ENCODE results near the gene PTCHD4.
"Not testable (repeated sequence)": the region's sequence is repeated elsewhere in the genome, so short reads cannot be mapped to it uniquely, and the experiment has no call there.

PTCHD4 gene

DNA sequence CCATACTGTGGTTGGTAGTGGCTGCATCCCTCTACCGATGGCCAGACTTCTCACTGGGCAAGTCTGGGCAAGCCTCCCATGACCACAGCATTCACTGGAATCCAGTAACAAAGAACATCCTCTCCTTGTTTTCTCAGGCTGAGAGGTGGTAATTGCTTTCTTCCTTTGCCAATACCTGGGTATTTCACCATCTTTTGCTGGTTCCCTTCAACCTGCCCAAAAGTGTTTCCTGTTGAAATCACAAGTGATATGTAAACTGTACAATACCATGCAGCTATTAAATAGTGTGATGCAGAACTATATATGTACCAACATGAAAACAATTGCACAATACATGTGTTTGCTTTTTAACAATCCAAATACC lies at the start of gene PTCHD4:
Gene PTCHD4, minus strand, starts transcription at position 55 of the 364 bp plus-strand sequence. CDS start 42,240 bp downstream, outside the sequence.
- Mint-ChIP-seq H3K36me3 (no peaks in the 10 kb centered on the region), H3K27me3 (no peaks in the 10 kb centered on the region), H3K4me1 (no peaks in the 10 kb centered on the region), H3K9me3 (no peaks in the 10 kb centered on the region), H3K4me3 (no peak within 1 kb of the TSS), H3K27ac (no peak within 1 kb of the TSS)
- CTCF ChIA-PET: no interaction called here
- no peak for DNase-seq

DNA sequence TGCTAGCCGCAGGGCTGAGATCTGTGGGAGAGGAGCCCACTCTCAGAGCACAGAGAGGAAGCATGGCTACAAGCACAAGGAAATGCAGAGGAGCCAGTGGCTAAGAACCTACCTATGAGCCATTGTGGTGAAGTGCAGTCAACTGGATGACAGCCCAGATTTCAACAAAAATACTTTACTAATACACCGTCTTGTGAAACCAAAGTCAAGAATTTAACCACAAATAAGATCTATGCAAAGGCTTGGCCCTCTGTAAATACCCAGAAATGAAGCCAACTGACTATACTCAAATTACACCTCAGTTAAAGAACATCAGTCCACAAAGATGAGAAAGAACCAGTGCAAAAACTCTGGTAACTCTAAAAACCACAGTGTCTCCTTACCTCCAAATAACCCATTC lies 40.1 kb upstream of the PTCHD4 start:
- DNase-seq: no peak
- CTCF ChIA-PET: no interaction called here
- Mint-ChIP-seq H3K9me3 (peaks cover 17% of the 10 kb centered on the region), H3K4me1 (no peaks in the 10 kb centered on the region), H3K27me3 (no peaks in the 10 kb centered on the region), H3K4me3 (no peak overlapping the region), H3K36me3 (no peaks in the 10 kb centered on the region), H3K27ac (no peak overlapping the region)

DNA sequence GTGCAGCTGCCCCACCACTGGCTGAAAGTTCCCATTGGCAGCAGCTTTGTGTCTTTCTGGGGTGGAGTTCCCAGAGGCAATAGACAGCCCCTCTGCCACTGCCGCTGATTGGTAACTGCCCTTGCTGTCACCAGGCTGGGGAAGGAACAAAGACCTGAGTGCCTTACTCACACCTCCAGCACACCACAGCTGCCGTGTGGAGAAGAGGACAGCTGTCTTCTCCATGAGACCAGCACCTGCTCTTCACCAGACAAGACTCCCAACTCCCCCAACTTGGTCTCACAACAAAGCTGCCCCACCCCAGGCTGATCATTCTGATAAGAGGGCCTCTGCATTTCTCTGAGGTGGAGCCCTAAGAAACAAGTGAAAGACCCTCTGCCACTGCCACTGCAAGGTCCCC lies 39.7 kb upstream of the PTCHD4 start:
- H3K4me1 Mint-ChIP-seq: no peaks in the 10 kb centered on the region
- no peak overlapping the region for H3K27ac Mint-ChIP-seq
- no peak overlapping the region for H3K4me3 Mint-ChIP-seq
- DNase-seq: no peak
- no peaks in the 10 kb centered on the region for H3K27me3 Mint-ChIP-seq
- no peaks in the 10 kb centered on the region for H3K36me3 Mint-ChIP-seq
- peaks cover 17% of the 10 kb centered on the region for H3K9me3 Mint-ChIP-seq
- CTCF ChIA-PET: no interaction called here

DNA sequence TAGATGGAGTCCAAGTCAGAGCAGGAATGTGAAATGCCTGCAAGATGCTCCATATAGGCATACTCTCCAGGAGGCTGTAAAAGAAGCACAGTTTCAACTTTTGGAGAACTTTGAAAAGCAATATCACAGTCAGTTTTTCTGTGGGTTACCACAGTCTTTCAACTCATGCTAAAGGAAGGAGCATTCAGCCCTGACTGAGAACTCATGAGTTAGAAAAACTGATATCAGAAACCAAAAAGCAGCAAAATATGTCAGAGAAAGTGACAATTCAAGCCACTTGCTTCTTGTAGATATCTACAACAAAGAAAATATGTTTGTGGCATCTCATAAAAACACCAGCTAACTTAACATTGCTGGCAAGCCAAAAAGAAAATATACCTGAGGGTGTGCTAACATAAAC lies 36.1 kb upstream of the PTCHD4 start:
- DNase-seq: no peak
- CTCF ChIA-PET: no interaction called here
- Mint-ChIP-seq H3K36me3 (no peaks in the 10 kb centered on the region), H3K9me3 (peaks cover 10% of the 10 kb centered on the region), H3K27ac (no peak overlapping the region), H3K27me3 (no peaks in the 10 kb centered on the region), H3K4me1 (no peaks in the 10 kb centered on the region), H3K4me3 (no peak overlapping the region)

DNA sequence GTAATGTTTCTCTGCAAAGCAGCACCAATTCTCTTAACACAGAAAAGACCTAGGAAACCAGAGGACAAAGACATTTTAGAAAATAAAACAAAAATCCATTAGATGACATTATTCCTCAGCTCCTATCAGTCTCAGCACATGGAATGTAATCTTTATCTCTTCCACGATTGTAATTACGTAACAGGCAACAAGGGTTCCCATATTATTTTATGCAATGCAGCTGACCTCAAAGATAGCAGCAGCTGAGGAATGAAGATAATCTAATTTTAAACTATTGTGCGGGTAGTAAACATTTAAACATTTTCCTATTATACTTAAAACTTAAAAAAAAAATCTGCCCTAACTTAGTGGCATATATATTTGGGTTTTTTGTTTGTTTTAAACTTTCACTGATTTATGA lies 33.0 kb upstream of the PTCHD4 start:
- no peak for DNase-seq
- Mint-ChIP-seq H3K4me1 (no peaks in the 10 kb centered on the region), H3K9me3 (peaks cover 3% of the 10 kb centered on the region), H3K27ac (no peak overlapping the region), H3K4me3 (no peak overlapping the region), H3K36me3 (no peaks in the 10 kb centered on the region), H3K27me3 (no peaks in the 10 kb centered on the region)
- CTCF ChIA-PET: no interaction called here

DNA sequence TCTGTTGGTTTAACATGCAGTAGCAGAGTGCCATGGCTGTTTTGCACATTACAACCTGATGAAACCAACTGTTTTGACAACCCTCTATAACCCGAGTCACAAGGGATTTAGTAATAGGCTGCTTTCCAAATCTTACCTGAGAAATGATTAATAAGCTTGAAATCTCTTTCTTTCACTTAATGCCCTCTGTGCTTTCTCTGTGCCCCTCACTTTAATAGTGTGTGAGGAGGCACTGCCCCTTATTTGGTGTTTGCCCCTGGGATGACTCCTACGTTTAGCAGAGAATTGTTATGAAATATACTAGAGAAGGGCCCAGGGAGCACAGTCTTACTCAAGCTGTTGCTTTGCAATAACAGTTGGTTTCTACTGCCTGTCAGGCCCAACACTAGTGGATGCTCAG lies 31.0 kb upstream of the PTCHD4 start:
- H3K9me3 Mint-ChIP-seq: no peaks in the 10 kb centered on the region
- H3K27me3 Mint-ChIP-seq: no peaks in the 10 kb centered on the region
- no peaks in the 10 kb centered on the region for H3K4me1 Mint-ChIP-seq
- no peaks in the 10 kb centered on the region for H3K36me3 Mint-ChIP-seq
- H3K4me3 Mint-ChIP-seq: no peak overlapping the region
- CTCF ChIA-PET: no interaction called here
- H3K27ac Mint-ChIP-seq: no peak overlapping the region
- DNase-seq: no peak

DNA sequence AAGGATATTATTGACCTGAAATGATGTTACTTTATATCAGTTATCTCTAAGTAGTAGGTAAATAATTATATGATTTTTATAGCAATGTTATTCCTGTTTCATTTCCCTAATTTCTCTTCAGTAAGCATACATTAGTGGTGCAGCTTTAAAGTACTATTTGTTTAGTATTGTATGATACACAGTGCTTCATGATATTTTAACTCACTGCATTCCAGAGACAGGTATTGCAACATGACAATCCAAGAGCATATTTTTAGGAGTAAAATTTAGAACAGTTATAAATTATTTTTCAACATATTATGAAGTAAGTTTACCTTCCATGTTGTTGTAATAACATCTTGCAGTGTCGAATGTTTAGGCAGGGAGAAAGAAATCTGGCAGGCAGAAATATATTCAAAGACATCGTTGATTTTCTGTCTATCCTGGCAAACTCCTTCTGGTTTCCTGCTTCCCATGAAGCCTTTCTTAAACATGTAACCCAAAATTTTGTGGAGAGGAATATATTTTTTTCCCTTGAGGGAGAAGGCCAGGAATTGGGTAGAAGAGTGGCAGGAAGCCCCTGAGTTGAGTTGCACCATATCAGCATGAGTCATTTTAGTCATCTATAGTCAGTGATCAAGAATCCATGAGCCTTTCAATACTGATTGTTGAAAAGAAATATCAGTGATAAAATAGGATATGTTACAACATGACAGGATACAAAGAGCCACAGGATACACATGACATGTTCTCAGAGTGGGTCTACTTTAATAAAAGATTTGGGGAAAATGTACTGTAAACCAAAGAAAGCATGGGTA lies 29.0 kb upstream of the PTCHD4 start:
- H3K9me3 Mint-ChIP-seq: no peaks in the 10 kb centered on the region
- H3K27ac Mint-ChIP-seq: no peak overlapping the region
- H3K4me1 Mint-ChIP-seq: no peaks in the 10 kb centered on the region
- H3K36me3 Mint-ChIP-seq: no peaks in the 10 kb centered on the region
- DNase-seq: no peak
- H3K27me3 Mint-ChIP-seq: no peaks in the 10 kb centered on the region
- CTCF ChIA-PET: no interaction called here
- no peak overlapping the region for H3K4me3 Mint-ChIP-seq

DNA sequence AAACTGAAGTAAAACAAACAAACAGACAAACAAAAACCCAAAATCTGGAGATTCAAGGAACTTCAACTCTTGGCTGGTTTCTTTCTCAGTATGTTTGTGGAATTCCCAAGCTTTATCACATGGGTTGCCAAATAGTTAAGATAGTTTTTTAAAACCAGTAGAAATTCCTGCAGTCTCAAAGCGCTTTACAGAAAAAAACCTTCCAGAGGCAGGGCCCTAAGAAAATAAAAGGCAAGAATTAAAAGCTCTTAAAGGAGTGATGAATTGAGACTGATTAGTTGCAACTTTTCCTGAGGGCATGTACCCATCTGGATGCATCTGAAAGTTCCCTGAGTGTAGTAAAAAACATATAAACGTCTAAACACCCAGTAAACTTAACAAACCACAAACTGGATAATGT lies 25.9 kb upstream of the PTCHD4 start:
- no peak overlapping the region for H3K4me3 Mint-ChIP-seq
- no peak overlapping the region for H3K27ac Mint-ChIP-seq
- no peaks in the 10 kb centered on the region for H3K27me3 Mint-ChIP-seq
- H3K9me3 Mint-ChIP-seq: no peaks in the 10 kb centered on the region
- no peaks in the 10 kb centered on the region for H3K4me1 Mint-ChIP-seq
- DNase-seq: no peak
- CTCF ChIA-PET: no interaction called here
- H3K36me3 Mint-ChIP-seq: no peaks in the 10 kb centered on the region

DNA sequence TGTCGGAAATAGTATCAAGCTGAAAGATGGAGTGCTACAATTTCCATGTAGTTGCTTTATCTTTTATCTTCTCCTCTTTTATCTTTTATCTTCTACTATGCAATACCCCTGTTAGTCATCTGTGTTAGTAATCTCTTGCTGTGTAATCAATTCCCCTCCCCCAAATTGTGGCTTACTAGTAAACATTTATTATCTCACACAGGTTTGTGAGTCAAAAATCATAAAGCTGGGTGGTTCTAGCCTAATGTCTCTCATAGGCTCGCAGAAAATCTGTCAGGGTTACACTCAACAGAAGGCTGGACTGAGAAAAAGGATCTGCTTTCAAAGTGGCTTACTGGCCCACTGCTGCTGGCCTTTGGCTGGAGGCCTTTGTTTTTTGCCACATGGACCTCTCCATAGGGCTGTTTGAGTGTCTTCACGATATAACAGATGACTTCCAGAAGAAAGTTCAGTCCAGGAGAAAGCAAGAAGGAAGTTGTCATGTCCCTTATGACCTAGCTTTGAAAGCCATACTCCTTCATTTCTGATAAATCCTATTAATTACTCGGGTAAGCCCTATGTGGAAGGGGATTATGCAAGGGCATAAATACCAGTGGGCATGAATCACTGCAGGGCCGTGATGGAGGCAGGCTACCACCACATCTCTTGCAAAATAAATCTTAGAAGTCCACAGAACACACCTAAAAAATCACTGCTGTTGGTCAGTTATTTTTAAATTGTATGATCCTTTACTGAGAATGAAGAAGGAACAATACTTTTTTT lies 24.5 kb upstream of the PTCHD4 start:
- DNase-seq: no peak
- no peaks in the 10 kb centered on the region for H3K4me1 Mint-ChIP-seq
- no peaks in the 10 kb centered on the region for H3K27me3 Mint-ChIP-seq
- H3K4me3 Mint-ChIP-seq: no peak overlapping the region
- H3K27ac Mint-ChIP-seq: no peak overlapping the region
- no peaks in the 10 kb centered on the region for H3K36me3 Mint-ChIP-seq
- CTCF ChIA-PET: no interaction called here
- H3K9me3 Mint-ChIP-seq: no peaks in the 10 kb centered on the region

DNA sequence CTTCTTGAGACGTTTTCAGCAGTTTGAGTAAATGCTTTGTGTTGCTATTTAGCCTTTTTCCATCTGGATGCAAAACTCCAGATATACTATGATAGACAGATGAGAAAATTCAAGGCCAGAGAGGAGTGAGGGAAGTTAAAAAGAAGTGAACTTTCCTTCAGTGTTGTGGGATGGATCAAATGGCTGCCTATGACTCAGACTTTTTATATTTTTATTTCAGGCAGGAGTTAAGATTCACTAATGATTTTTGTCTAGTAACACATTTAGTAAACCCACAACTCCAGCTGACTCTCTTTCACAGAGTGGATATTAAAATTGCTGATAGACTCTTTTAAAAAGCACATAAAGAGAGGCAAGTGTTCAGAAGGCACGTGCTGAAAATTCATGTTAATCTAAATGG lies 23.2 kb upstream of the PTCHD4 start:
- CTCF ChIA-PET: no interaction called here
- H3K4me3 Mint-ChIP-seq: no peak overlapping the region
- H3K9me3 Mint-ChIP-seq: no peaks in the 10 kb centered on the region
- no peak overlapping the region for H3K27ac Mint-ChIP-seq
- H3K4me1 Mint-ChIP-seq: no peaks in the 10 kb centered on the region
- H3K36me3 Mint-ChIP-seq: no peaks in the 10 kb centered on the region
- no peak for DNase-seq
- no peaks in the 10 kb centered on the region for H3K27me3 Mint-ChIP-seq

DNA sequence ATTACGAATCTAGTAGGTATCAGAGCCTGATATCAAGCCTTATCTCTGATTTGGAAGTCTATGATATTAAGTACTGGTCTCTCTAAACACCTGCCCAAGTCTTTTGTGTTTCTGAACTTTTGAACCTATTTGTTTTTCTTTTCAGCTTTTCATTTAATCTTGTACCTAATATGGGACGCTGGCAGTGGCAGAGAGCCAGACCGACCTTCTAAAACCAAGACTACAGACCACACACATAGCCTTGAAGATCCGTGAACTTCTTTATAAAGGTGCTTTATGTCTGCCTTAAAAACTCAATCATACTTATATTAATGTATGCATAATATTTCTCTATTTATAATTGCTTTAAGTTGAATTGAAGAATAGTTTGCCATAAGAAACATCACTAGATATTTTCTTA lies 12.6 kb upstream of the PTCHD4 start:
- DNase-seq: no peak
- Mint-ChIP-seq H3K36me3 (no peaks in the 10 kb centered on the region), H3K27ac (no peak overlapping the region), H3K4me1 (no peaks in the 10 kb centered on the region), H3K4me3 (no peak overlapping the region), H3K9me3 (no peaks in the 10 kb centered on the region), H3K27me3 (no peaks in the 10 kb centered on the region)
- CTCF ChIA-PET: no interaction called here

DNA sequence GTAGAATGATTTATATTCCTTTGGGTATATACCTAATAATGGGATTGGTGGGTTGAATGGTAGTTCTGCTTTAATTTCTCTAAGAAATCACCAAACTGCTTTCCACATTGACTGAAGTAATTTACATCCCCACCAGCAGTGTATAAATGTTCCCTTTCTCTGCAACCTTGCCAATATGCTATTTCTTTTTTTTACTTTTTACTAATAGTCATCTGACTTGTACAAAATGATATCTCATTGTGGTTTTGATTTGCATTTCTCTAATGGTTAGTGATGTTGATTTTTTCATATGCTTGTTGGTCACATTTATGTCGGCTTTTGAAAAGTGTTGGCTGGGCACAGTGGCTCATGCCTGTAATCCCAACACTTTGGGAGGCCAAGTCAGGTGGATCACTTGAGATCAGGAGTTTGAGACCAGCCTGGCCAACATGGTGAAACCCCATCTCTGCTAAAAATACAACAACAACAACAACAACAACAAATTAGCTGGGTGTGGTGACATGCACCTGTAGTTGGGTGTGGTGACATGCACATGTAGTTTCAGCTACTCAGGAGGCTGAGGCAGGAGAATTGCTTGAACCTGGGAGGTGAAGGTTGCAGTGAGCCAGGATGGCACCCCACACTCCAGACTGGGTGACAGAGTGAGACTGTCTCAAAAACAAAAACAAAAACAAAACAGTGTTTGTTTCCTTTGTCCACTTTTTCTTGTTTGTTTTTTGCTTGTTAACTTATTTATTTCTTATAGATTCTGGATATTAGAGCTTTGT lies 11.2 kb upstream of the PTCHD4 start:
- DNase-seq, H3K4me3 Mint-ChIP-seq, H3K9me3 Mint-ChIP-seq, H3K27ac Mint-ChIP-seq, H3K27me3 Mint-ChIP-seq, CTCF ChIA-PET, H3K36me3 Mint-ChIP-seq, H3K4me1 Mint-ChIP-seq: not testable (repeated sequence)

DNA sequence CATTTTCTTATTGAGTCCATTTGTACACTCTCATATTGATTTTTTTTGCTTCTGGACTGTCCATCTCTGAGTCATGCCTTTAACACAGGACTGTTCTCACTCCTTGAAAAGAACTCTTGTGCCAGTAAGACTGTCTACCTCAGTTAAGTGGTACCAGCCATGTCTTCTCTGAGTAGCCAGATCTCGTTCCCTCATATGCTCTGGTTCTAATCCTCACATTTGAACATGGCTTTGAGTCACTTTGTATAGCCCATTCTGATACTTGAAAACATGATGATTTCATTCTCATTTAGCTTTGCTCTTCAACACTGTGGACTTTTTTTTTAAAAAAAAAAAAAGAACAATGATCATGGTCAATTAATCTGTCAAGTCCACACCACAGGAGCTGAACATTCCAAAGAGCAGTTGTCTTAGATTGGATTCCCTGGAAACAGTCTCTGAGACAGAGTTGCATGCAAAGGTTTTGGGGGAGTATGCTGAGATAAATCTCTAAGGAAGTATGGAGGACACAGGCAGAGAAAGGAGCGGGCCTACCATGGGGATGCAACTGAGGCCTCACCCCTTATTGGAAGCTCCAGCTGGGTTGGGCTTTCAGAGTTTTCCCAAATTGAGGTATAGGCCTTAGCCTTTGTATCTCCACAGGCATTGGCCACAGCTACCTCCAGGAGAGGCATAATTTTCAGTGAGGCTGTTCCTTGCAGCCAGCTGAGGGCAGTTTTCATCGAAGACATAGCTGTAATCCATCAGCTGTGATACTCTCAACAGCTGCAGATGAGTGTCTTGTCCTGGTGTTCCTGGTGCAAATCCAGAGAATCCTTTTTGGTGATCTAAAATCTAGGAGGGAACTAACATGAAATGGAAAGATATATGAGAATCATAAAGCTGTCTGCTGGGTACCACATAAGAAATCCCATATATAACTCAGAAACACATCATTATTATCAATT lies 6.0 kb upstream of the PTCHD4 start:
- no peak overlapping the region for H3K27ac Mint-ChIP-seq
- no peak for DNase-seq
- no peaks in the 10 kb centered on the region for H3K4me1 Mint-ChIP-seq
- no peaks in the 10 kb centered on the region for H3K27me3 Mint-ChIP-seq
- H3K9me3 Mint-ChIP-seq: no peaks in the 10 kb centered on the region
- no peak overlapping the region for H3K4me3 Mint-ChIP-seq
- CTCF ChIA-PET: no interaction called here
- no peaks in the 10 kb centered on the region for H3K36me3 Mint-ChIP-seq

DNA sequence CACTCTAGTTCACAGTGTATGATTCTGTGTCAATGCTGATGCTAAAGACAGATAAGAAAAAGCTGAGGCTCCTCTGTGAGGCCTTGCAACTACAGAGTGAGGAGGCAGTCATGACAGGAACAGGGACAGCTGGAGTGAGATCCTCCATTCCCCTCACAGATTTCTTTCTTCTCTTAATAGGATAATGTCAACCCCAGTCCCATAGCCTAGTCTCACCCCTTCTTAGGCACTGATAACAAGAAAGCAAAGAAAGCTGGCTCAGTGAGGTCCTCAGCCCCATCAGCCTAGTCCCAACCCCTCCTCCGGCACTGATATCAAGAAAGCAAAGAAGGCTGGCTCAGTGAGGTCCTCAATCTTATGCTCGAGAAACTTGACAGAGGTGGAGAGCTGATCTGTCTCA lies 2.1 kb upstream of the PTCHD4 start:
- Mint-ChIP-seq H3K27me3 (no peaks in the 10 kb centered on the region), H3K4me3 (no peak overlapping the region), H3K27ac (no peak overlapping the region), H3K36me3 (no peaks in the 10 kb centered on the region), H3K9me3 (no peaks in the 10 kb centered on the region), H3K4me1 (no peaks in the 10 kb centered on the region)
- CTCF ChIA-PET: no interaction called here
- no peak for DNase-seq
